H1 (cell line): ENCODE data around the gene NUMB. TPM values are rescaled to one million over a fixed set of nuclear protein-coding genes. Genes with fewer than 3 reads are reported as not detected.

ENCODE experiments used
- CTCF ChIA-PET: fragments of 300-600 bp; sonication (Branson Sonifier 250); formaldehyde crosslinking; loops from one replicate; lab custom pipeline; 2021; ENCODE audit not compliant: partially characterized antibody; lab: Charles Lee
- POLR2A ChIA-PET: fragments of 300-600 bp; sonication (Branson Sonifier 250); formaldehyde crosslinking; loops from one replicate; lab custom pipeline; 2021; ENCODE audit warnings: inconsistent platforms; ENCODE audit not compliant: partially characterized antibody; lab: Charles Lee
- DNase-seq, 2 experiments: peaks; one replicate each; pipeline versions ENCODE4 v3.0.0 to v3.0.0-alpha.2; 2010 to 2022; ENCODE audit warnings: low spot score in 2 of 2, low read depth in 1 of 2, mixed read lengths in 1 of 2
- FAIRE-seq: peaks from 2 replicates; lab custom pipeline; 2011; peaks lifted over from hg19 to GRCh38; lab: Jason Lieb, UNC
- H2AFZ ChIP-seq: 2 replicates; pipeline ENCODE4 v1.8.1; 2012; ENCODE audit warnings: low read length, inconsistent platforms
- H2AK5ac ChIP-seq: 2 replicates; pipeline ENCODE4 v1.6.1; 2013; ENCODE audit warnings: low read depth, low read length
- H2BK120ac ChIP-seq: replicated peaks from 2 replicates; pipeline ENCODE3; 2013; ENCODE audit warnings: low read depth, low read length, inconsistent platforms
- H2BK12ac ChIP-seq: 2 replicates; pipeline ENCODE4 v1.6.1; 2013; ENCODE audit warnings: low read depth, low read length
- H2BK15ac ChIP-seq: 2 replicates; pipeline ENCODE4 v1.6.1; 2013; ENCODE audit warnings: low read length
- H2BK20ac ChIP-seq: 2 replicates; pipeline ENCODE4 v1.6.1; 2013; ENCODE audit warnings: low read length
- H2BK5ac ChIP-seq: 2 replicates; pipeline ENCODE4 v1.6.1; 2013; ENCODE audit warnings: low read depth, low read length
- H3K14ac ChIP-seq: 2 replicates; pipeline ENCODE4 v1.6.1; 2013; ENCODE audit warnings: inconsistent platforms; ENCODE audit not compliant: insufficient read length
- H3K18ac ChIP-seq: 2 replicates; pipeline ENCODE4 v1.6.1; 2013; ENCODE audit warnings: low read length; ENCODE audit errors: extremely low read depth
- H3K23ac ChIP-seq: 2 replicates; pipeline ENCODE4 v1.6.1; 2013; ENCODE audit warnings: inconsistent platforms; ENCODE audit not compliant: insufficient read length
- H3K23me2 ChIP-seq: 2 replicates; pipeline ENCODE4 v1.6.1; 2013; ENCODE audit warnings: low read depth, low read length
- H3K27ac ChIP-seq: 2 replicates; pipeline ENCODE4 v1.6.1; 2011; ENCODE audit warnings: low read depth, low read length, inconsistent platforms
- H3K27me3 ChIP-seq, 4 experiments: replicated peaks in 1 of 4; 1 replicate in 1 of 4; 2 replicates in 3 of 4; pipeline versions ENCODE4 v1.6.1 to v1.8.1; 2011 to 2013; ENCODE audit warnings: low read length in 3 of 4, mild to moderate bottlenecking in 3 of 4, inconsistent platforms in 2 of 4, mixed read lengths in 2 of 4, moderate library complexity in 1 of 4; ENCODE audit not compliant: control insufficient read depth in 3 of 4, insufficient read depth in 3 of 4; ENCODE audit errors: extremely low read depth in 1 of 4
- H3K36me3 ChIP-seq, 4 experiments: 2 replicates each; pipeline versions ENCODE4 v1.6.1 to v1.8.1; 2011 to 2013; ENCODE audit warnings: mild to moderate bottlenecking in 4 of 4, low read length in 3 of 4, moderate library complexity in 2 of 4, control low read depth in 1 of 4, inconsistent platforms in 1 of 4; ENCODE audit not compliant: insufficient read depth in 4 of 4, control insufficient read depth in 2 of 4
- H3K4ac ChIP-seq: replicated peaks from 2 replicates; pipeline ENCODE3; 2013; ENCODE audit warnings: low read length, low read depth, mixed read lengths, inconsistent platforms; ENCODE audit not compliant: insufficient read length
- H3K4me1 ChIP-seq, 4 experiments: replicated peaks in 1 of 4; 1 replicate in 1 of 4; 2 replicates in 3 of 4; pipeline versions ENCODE4 v1.6.1 to v1.8.1; 2011 to 2013; ENCODE audit warnings: low read length in 3 of 4, inconsistent platforms in 2 of 4, mixed read lengths in 1 of 4; ENCODE audit not compliant: insufficient read depth in 4 of 4, control insufficient read depth in 3 of 4
- H3K4me2 ChIP-seq, 2 experiments: 2 replicates each; pipeline versions ENCODE4 v1.6.1 to v1.8.1; 2011 to 2013; ENCODE audit warnings: low read depth in 2 of 2, low read length in 2 of 2, control low read depth in 1 of 2, inconsistent platforms in 1 of 2, mild to moderate bottlenecking in 1 of 2; ENCODE audit not compliant: insufficient read depth in 1 of 2
- H3K4me3 ChIP-seq, 4 experiments: fragments of 200-600, 300-600 bp in 1 of 4; sonication (generic), shearing (Covaris generic), sonication (Bioruptor Twin) in 1 of 4; 2 replicates each; pipeline versions ENCODE4 v1.5.1 to v1.8.1; 2011 to 2016; ENCODE audit warnings: low read length in 4 of 4, low read depth in 3 of 4, control low read depth in 2 of 4, inconsistent platforms in 2 of 4, mild to moderate bottlenecking in 2 of 4, mixed read lengths in 1 of 4, moderate library complexity in 1 of 4; ENCODE audit not compliant: insufficient read depth in 2 of 4; ENCODE audit errors: extremely low read depth in 1 of 4
- H3K56ac ChIP-seq: replicated peaks from 2 replicates; pipeline ENCODE3; 2013; ENCODE audit warnings: low read depth, mild to moderate bottlenecking, mixed read lengths, low read length, inconsistent platforms; ENCODE audit not compliant: insufficient read length
- H3K79me1 ChIP-seq: 2 replicates; pipeline ENCODE4 v1.6.1; 2013; ENCODE audit warnings: low read depth, low read length, control low read depth
- H3K79me2 ChIP-seq, 2 experiments: 2 replicates each; pipeline versions ENCODE4 v1.6.1 to v1.8.1; 2012 to 2013; ENCODE audit warnings: low read length in 2 of 2, mild to moderate bottlenecking in 2 of 2, inconsistent platforms in 1 of 2; ENCODE audit not compliant: insufficient read depth in 2 of 2, control insufficient read depth in 1 of 2
- H3K9ac ChIP-seq, 4 experiments: replicated peaks in 1 of 4; 1 replicate in 1 of 4; 2 replicates in 3 of 4; pipeline versions ENCODE4 v1.6.1 to v1.8.1; 2011 to 2013; ENCODE audit warnings: low read depth in 3 of 4, low read length in 3 of 4, control low read depth in 2 of 4, mild to moderate bottlenecking in 2 of 4, moderate library complexity in 2 of 4, inconsistent platforms in 1 of 4; ENCODE audit errors: extremely low read depth in 1 of 4
- H3K9me3 ChIP-seq, 2 experiments: 2 replicates each; pipeline versions ENCODE4 v1.6.1 to v1.8.1; 2012 to 2013; ENCODE audit warnings: mild to moderate bottlenecking in 2 of 2, moderate library complexity in 2 of 2, control low read depth in 1 of 2, inconsistent platforms in 1 of 2, low read depth in 1 of 2, low read length in 1 of 2, mixed read lengths in 1 of 2; ENCODE audit not compliant: insufficient read depth in 2 of 2
- H4K20me1 ChIP-seq, 2 experiments: replicated peaks in 1 of 2; 2 replicates each; pipeline versions ENCODE3 to v1.8.1; 2011 to 2013; ENCODE audit warnings: inconsistent platforms in 2 of 2, low read length in 2 of 2, mild to moderate bottlenecking in 1 of 2; ENCODE audit not compliant: insufficient read depth in 2 of 2, control insufficient read depth in 1 of 2
- H4K5ac ChIP-seq: 2 replicates; pipeline ENCODE4 v1.6.1; 2013; ENCODE audit warnings: low read length, low read depth, mixed read lengths, inconsistent platforms; ENCODE audit not compliant: insufficient read length
- H4K8ac ChIP-seq: 2 replicates; pipeline ENCODE4 v1.8.0; 2013; ENCODE audit warnings: mild to moderate bottlenecking, moderate library complexity, low read length, inconsistent platforms; ENCODE audit not compliant: insufficient read depth; ENCODE audit errors: extremely low read depth
- H4K91ac ChIP-seq: replicated peaks from 2 replicates; pipeline ENCODE3; 2013; ENCODE audit warnings: low read length, mixed read lengths, inconsistent platforms; ENCODE audit not compliant: insufficient read length
- SP2 ChIP-seq: IDR thresholded peaks from 2 replicates; pipeline ENCODE4 v1.6.1; 2012; ENCODE audit warnings: mild to moderate bottlenecking, low read length, inconsistent platforms
- WGBS, 2 experiments: shearing (Covaris generic) in 1 of 2; methylation state at CpG; one replicate each; pipeline versions ENCODE4 v1.1.6 to v1.1.7; 2013 to 2015; ENCODE audit warnings: low lambda C conversion rate in 2 of 2, mixed read lengths in 2 of 2, inconsistent platforms in 1 of 2, low coverage in 1 of 2, missing lambda C conversion rate in 1 of 2; ENCODE audit not compliant: insufficient replicate concordance in 2 of 2, insufficient coverage in 1 of 2, insufficient read length in 1 of 2; ENCODE audit errors: extremely low coverage in 1 of 2, missing lambda C conversion rate in 1 of 2; 5-methylcytosine and 5-hydroxymethylcytosine counted together
- polyA plus RNA-seq, 7 experiments: library from polyadenylated mRNA; depleted of rRNA in 3 of 7; stranded (reverse) in 5 of 7; unstranded in 2 of 7; fragments of >200 nt in 5 of 7; fragments of 200-250 nt in 2 of 7; gene quantifications; 1 replicate in 5 of 7; 2 replicates in 1 of 7; 4 replicates in 1 of 7; pipeline versions ENCODE4 v1.2.1 to v1.2.3, GENCODE V29; 2011 to 2013; ENCODE audit warnings: missing spikeins in 2 of 7, mixed read lengths in 2 of 7
- total RNA-seq: library from RNA; stranded (reverse); fragmentation: NEBNext Ultra II Directional; extraction: Animal tissue kit (Norgen Biotek cat#: 25700); gene quantifications from 2 replicates; pipeline ENCODE4 v1.2.1, GENCODE V29; 2021

Gene NUMB
- total and polyA plus RNA-seq, 2 of the 8 experiments (the other 6 are each of a cell fraction or from before 2014, with no cell fraction given) = 54.3 to 78.1 TPM

DNA sequence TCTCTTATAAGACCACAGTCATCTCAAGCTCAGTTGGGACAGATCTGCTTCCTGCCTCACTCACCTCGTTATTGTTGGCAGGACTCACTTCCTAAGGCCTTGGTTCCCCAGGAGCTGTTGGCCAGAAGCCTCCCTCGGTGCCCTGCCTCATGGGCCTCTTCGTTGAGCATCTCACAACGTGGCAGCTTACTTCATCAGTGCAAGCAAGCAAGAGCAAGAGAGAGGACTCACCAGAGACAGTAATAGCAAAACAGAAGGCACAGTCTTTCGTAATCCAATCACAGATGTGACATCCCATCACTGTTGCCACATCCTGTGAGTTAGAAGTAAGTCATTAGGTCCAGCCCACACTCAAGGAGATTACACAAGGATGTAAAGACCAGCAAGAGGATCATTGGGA, 5.1 kb upstream of the NUMB start:
- Histone ChIP-seq H3K23me2 (peaks cover 2% of the 10 kb centered on the region), H3K27me3 (no peaks in the 10 kb centered on the region), H3K4me1 (peaks cover 0 to 6% (median 2%) of the 10 kb centered on the region in 4 experiments; a peak in 3 of 7 replicates), H2BK5ac (no peak overlapping the region), H3K18ac (no peak overlapping the region), H4K8ac (no peak overlapping the region)
- WGBS, 2 experiments = 82% methylated on average over 5 of the region's 5 CpGs; no CpG with 5 or more reads in 1 of the 2 experiments
- no peak for TF ChIP-seq SP2
- TF ChIP-seq, all 59 proteins: peak for 0
- Histone ChIP-seq H3K27ac (no peak overlapping the region), H3K4me3 (no peak overlapping the region), H2AFZ (peak overlapping the region; percentile 55; the same call in 1 of the 2 replicates), H3K36me3 (no peaks in the 10 kb centered on the region), H3K9me3 (no peaks in the 10 kb centered on the region), H3K14ac (no peak overlapping the region), H4K5ac (no peak overlapping the region), H2BK15ac (peak overlapping the region; percentile 55; the same call in 1 of the 2 replicates), H3K79me2 (no peaks in the 10 kb centered on the region), H3K79me1 (no peaks in the 10 kb centered on the region), H2BK20ac (no peak overlapping the region), H3K4ac (no peak overlapping the region), H4K20me1 (no peaks in the 10 kb centered on the region), H2AK5ac (no peak overlapping the region), H3K4me2 (no peak overlapping the region), H2BK12ac (peak overlapping the region; percentile 61; the same call in 1 of the 2 replicates), H3K9ac (no peak overlapping the region), H4K91ac (no peak overlapping the region), H2BK120ac (no peak overlapping the region), H3K23ac (no peak overlapping the region), H3K56ac (no peak overlapping the region)
- ChIA-PET POLR2A (no interaction called here), CTCF (interaction anchor here (1.2 to 2.8 kb wide), 5 partner anchors 9 to 290 kb away, joined by 3 to 24 read pairs (median 4); no protein-coding TSS in a partner anchor)
- DNase-seq (no peak), FAIRE-seq (no peak)
